Eye (tissue), 1 donor: ENCODE measurements around the gene ADAT2.
"Not testable (repeated sequence)": the region's sequence is repeated elsewhere in the genome, so short reads cannot be mapped to it uniquely, and the experiment has no call there.

Experiments used
- DNase-seq: peaks from one replicate; pipeline ENCODE4 v3.0.0-alpha.2; 2015

ADAT2 gene

DNA sequence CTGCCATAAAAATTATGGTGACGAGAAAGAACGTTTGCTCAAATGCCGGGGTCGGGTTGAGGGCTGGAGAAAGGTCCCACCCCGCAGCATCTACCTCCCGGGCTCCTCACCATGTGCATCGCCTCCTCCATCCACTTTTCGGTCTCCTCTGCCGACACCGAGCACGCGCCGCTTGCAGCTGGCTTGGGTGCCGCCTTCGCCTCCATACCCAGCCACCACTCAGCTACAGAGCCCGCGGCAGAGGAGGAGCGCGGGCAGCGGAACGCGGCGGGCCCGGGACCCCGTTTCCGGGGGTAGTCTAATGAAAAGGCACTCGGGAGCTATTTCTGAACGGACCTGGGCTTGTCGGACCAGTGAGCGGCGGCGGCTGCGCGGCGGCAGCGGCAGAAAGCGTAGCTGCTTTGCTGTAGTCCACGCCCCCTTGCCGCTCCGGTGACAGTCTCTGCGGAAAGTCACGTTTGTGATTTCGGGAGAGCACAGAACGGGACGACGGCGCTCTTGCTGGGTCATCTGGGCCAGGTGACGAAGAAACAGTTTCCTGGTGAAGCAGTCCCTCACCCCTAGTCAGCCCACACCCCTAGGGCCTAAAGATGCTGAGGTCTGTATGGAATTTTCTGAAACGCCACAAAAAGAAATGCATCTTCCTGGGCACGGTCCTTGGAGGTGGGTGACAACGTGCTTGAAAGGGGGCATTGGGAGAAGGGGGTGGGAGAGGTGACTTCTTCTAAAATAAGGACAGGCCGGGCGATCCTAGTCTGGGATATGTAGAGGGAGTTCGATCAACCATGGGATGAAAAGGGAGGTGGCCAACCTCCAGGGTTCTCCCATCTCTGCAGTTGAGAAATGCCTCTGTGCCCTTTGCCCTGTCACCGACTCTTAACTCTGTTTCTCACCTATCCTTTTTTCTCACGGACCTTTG lies at the start of gene ADAT2, which contains the start of gene PEX3:
ADAT2 (minus strand) TSS at position 243 of the 919 bp plus-strand sequence; CDS start at position 206, 37 bp downstream.
PEX3 (plus strand) TSS at position 353 of the 919 bp plus-strand sequence; CDS start at position 591, 238 bp downstream.
- DNase-seq: peak; percentile 96

DNA sequence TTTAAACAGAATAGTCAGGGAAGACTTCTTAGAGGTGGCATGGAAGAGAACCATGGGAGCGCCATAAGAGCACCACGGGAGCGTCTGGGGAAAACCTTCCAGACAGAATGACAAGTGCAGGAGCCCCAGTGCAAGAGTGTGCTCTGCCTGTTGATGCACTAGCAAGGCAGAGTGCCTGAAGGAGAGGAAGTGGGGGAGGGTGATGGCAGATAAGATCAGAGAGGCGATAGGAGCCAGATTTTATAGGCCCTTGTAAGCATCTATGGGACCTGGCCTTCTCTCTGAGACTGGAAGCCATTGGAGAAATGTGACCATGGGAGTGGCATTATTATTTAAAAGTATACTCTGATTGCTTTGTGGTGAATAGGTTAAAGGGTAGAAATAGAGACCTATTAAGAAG lies 47.9 kb upstream of the ADAT2 start:
- DNase-seq: no peak

DNA sequence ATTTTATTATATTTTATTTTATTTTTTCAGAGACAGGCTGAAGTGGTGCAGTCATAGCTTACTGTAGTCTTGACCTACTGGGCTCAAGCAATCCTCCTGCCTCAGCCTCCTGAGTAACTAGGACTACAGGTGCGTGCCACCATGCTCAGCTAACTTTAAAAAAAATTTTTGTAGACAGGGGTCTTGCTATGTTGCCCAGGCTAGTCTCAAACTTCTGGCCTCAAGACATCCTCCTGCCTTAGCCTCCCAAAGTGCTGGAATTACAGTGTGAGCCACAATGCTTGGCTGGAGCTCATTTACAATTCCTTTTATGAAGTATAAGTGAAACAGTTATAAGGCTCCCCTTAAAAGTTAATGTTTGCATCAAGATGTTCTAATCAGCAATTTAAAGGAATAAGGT lies 46.5 kb upstream of the ADAT2 start:
- no peak for DNase-seq

DNA sequence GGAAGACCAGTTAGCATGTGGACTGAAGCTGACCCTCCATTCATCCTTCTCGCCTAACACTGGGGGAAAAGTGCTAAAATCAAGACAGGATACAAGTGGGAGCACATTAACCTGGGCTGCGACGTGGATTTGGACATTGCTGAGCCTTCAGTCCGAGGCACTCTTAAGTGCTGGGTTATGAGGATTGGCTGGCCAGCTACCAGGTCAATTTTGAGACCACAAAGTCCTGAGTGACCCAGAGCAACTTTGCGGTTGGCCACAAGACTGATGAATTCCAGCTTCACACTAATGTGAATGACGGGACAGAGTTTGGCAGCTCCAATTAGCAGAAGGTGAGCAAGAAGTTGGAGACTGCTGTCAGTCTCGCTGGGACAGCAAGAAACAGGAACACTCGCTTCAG lies 40.3 kb upstream of the ADAT2 start:
- DNase-seq: no peak

DNA sequence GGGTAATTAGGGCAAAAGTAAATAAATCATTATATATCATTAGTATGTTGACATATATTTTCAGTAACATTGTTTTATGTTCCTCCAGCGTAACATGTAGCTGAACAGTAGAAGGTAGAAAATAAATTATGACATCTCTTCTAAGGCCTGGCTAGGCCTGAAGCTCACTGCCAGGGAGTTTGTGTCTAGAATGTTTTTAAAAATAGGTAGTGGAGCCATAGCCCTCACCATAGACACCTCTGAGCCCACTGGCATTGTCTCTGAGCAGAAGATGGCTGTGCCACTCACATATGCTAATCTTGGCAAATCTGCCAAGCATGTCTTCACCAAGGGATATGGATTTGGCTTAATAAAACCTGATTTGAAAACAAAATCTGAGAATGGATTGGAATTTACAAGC lies 39.7 kb upstream of the ADAT2 start:
- DNase-seq: no peak

DNA sequence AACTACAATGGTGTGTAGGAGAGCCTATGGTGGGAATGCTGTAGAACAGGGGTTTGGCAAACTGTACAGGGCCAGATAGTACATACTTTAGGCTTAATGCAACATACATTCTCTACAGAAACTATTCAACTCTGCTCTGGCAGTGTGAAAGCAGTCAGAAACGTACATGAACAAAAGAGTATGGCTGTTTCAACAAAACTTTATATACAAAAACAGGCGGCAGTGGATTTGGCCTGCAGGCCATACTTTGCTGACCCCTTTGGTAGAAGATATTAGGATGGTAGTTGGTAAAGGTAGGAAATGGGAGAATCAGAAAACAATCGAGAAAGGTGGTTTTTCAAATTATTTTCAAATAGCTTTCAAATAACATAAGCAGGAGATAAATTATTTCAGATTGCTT lies 36.3 kb upstream of the ADAT2 start:
- DNase-seq: no peak

DNA sequence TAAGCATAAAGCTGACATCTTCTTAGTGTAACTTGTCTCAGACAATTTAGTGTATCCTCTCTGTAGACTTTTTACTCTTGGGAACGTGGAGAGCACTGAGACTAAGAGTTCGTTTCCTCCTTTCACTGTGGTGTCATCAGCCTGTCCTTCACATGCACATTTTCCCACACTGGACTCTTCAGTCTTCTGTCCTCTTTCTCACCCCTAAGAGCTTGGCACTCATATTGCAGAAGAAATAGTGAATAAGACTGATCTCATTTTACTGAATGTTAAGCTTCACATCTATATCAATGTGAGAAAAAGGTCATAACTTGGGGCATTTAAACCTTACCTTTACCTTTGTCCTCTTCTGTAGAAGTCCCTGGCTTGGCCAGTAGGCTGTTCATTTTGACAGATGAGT lies 35.5 kb upstream of the ADAT2 start:
- no peak for DNase-seq

DNA sequence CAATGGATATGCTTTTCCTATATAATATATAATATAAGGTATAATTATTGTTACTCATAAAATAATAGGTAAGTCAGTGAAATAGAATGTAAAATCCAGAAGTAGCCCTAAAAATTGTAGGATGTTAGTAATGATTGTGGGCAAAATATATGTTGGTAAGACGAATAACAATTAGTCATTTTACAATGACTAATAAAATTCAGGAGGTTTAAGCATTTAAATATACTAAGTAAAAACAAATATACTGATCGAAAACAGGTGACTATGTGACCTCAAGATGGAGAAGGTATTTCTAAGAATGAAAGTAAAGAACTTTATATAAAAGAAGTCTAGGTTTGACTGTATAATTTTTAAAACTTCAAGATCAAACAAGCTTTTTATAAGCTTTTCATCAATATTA lies 32.1 kb upstream of the ADAT2 start:
- no peak for DNase-seq

DNA sequence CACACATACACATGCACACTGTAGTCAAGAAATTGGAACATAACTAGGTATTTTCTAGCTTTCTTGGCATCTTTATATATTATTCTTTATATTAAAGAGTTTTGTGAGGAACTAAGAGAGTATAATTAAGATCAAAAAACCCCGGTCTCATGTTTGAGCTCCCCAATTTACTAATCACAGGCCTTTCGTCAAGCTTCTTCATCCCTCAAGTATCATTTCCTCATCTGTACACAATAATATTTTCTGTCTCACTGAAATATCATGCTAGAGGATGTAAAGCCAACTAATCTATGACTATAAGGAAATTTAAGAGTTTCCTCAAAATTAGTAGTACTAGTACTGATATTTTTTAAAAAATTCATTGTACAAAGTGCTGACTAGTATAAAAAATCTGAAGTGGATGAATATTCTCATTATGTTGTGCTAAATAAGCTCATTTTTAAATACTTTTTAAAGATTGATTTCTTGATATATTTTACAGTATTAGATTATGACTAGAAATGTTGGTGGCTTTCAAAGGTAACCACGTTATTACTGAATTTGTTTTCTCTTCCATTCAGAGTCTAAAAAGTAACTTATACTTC lies 28.1 kb upstream of the ADAT2 start:
- DNase-seq: no peak

DNA sequence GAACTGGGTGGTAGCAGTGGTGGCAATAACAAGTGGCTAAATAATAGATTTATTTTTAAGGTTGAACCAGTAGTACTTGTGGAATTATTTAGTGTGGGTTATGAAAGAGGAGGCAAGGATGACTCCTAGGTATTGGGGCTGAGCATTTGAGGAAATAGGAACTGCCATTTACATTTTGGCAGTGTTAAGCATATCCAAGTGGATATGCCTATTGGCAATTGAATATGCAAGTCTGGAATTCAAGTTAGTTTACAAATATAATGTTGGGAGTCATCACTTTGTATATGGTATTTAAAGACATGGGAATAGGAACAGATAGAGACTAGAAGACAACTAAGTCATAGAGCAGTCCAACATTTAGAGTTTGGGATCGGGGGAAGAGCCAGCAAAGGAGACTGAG lies 26.1 kb upstream of the ADAT2 start:
- no peak for DNase-seq

DNA sequence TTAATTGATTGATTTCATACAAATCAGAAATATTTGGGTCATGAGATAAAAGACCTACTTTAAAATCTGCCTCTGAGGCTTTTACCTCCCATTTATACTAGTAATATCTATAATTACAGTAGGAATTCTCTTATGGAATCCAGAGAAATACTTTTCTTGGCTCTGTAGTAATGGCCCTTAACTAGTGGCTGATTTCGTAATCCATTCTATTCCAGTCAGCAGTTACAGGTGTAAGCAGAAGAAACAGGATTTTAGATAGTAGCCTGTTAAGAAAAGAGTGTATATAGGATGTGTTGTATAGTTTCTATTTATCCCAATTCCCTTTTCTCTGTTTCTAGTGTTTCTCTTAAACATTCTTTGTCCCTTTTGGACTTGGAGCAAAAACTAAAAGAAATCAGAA lies 21.3 kb upstream of the ADAT2 start:
- no peak for DNase-seq

DNA sequence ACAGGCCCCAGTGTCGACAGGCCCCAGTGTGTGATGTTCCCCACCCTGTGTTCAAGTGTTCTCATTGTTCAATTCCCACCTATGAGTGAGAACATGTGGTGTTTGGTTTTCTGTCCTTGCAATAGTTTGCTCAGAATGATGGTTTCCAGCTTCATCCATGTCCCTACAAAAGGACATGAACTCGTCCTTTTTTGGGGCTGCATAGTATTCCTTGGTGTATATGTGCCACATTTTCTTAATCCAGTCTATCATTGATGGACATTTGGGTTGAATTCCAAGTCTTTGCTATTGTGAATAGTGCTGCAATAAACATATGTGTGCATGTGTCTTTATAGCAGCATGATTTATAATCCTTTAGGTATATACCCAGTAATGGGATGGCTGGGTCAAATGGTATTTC lies 18.3 kb upstream of the ADAT2 start:
- not testable (repeated sequence) for DNase-seq

DNA sequence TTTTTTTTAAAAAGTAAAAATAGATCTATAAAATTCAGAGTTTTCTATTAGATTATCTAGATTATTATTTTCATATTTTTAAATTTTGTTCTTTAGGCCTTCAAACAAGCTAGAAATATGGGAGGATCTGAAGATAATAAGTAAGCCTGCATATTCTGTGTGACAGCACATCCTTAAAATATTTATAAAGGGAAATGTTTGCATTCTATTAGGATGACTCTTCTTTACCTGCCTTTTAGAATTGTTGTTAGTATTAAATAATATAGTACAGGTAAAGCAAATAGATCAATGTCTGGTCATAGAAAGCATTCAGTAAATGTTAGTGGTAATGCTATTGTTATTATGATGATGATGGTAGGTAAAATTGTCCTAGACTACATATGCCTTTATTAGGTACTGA lies 17.5 kb upstream of the ADAT2 start:
- DNase-seq: no peak

DNA sequence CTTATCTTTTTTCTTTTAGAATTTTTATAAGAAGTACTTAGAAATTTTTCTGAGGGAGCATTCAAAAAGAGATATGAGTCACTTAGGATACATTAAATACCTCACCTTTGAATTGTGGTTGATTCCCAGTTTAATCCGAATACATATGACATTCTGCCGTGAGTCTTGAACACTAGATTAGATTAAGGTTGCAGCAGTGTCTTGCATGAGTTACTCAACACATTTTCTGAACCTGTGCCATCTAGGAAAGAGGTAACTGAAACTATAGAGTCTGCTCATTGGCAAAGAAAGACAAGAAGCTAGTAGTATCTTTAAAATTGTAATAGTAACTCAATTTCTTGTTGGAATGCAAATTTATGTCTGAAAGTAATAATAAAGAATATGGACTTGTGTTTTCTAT lies 15.1 kb upstream of the ADAT2 start:
- DNase-seq: no peak

DNA sequence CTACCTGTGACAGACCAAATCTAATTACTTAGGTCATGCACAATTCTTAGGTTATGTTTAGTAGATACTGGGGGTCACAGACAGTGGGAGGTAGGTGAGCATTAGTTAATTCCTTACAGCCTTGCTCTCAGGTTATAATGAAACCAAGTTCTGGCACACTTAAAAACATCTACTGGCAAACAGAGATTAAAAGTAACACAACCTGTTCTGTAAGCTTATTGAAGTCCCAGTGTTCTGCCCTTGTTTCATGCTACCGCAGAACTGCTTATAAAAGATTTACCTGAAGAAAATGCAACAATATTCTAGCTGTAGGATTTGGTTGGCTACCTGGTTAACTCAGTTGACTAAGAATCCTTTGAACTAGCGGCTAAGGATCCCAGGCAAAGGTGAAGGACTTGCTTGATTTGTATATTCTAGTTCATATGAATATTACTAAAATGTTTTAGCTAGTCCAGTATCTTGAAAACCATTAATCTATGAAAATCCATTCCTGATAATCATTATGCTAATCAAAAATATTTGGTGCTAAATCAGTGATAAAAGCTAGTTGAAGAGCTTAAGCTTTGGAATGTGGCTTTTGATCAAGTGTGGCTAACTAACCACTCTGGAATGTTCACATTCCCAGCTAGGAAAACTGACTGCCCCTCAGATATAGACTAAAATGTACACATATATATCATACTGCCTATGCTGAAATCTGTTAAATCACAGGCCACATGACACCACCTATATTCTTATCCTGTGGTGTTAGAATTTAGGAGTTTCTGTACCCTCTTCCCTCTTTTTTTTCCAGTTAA lies 7.3 kb upstream of the ADAT2 start:
- no peak for DNase-seq

DNA sequence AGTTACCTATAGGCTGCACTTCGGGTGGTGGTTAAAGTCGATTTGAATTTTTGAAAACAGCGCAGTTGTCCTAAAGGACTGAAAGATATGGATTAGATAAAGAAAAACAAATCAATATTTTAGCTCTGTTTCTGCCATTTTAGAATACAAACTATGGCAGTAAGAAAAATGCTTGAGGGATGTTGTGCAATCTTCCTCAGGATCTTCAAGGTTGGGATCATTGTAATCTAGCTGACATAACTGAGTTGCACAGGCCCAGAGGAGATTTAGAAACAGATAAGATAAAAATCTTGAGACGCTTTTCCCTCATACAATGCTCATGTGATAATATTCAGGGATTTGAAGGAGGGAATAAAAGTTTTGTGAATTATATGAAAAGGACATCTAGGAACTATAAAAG lies 1.0 kb upstream of the ADAT2 start:
- no peak for DNase-seq

DNA sequence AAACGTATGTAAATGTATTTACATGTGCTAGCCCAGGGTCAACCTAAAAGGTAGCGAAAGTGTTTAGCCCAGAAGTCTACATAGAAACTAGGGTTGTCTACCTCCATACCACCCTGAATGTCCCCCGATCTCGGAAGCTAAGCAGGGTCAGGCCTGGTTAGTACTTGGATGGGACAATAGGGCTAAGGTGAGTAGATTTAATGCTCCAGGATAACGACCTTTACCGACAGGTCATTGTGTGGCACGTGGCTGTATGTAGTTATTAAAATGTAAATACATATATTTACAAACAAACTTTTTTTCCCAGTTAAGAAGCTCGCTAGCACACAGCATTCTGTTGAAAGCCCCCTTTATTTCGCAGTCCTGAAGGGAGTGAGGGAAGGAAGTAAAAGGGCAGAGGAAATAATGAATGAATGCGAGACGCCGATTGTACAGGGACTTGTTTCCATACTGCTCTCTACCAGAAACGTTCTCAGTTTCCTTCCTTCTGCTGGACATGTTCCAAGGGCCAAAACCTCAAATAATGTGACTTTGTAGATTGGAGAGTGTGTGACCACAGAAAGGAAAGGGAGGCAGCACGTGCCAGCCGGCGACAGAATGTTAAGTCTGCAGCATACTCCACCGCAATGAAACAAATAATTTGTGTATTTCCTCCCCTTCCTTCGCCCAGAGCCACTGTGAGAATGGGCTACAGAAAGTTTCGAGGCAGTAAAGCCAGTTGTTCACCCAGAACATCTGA lies 612 bp downstream of the ADAT2 start:
- no peak for DNase-seq

DNA sequence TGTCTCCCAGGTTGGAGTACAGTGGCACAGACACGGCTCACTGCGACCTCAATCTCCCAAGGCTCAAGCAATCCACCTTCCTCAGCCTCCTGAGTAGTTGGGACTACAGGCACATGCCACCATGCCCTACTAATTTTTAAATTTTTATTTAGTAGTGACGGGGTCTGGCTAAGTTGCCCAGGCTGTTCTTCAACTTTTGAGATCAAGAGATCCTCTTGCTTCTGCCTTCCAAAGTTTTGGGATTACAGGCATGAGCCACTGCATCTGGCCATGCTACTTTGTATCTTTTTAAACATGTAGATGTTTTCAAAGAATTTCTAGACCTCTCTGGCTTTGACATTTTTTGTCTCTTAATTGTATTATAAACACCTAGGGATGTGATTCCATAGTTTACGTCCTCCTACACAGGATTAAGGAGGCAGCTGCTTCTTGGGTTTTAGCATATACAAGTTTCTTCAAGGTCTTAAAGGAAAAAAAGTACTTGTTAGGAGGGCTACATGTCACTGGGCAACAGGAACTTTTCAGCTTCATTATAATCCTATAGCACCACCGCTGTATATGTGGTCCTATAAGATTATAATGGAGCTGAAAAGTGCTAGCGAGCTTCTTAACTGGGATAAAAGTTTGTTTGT lies 1.3 kb downstream of the ADAT2 start:
- no peak for DNase-seq

DNA sequence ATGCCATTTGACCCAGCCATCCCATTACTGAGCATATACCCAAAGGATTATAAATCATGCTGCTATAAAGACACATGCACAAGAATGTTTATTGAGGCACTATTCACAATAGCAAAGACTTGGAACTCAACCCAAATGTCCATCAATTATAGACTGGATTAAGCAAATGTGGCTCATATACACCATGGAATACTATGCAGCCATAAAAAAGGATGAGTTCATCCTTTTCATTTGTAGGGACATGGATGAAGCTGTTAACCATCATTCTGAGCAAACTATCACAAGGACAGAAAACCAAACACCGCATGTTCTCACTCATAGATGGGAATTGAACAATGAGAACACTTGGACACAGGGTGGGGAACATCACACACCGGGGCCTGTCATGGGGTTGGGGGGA lies 2.6 kb downstream of the ADAT2 start:
- DNase-seq: not testable (repeated sequence)

DNA sequence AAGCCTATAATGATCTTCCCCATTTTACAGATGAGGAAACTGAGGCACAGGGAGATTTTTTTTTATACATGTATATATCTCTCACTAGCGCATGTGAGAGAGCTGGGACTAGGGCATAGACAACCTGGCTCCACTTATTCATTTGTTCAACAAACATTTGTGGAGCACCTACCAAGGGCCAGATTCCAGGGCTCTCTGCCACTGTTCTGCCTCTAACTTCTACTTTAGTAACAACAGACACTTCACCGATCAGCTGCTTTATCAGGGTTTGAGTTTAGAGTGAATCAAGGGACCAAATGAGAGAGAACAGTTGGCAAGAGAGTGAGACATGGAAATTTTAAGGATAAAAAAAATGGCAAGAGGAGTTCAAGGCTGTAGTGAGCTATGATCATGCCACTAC lies 7.4 kb downstream of the ADAT2 start:
- no peak for DNase-seq

DNA sequence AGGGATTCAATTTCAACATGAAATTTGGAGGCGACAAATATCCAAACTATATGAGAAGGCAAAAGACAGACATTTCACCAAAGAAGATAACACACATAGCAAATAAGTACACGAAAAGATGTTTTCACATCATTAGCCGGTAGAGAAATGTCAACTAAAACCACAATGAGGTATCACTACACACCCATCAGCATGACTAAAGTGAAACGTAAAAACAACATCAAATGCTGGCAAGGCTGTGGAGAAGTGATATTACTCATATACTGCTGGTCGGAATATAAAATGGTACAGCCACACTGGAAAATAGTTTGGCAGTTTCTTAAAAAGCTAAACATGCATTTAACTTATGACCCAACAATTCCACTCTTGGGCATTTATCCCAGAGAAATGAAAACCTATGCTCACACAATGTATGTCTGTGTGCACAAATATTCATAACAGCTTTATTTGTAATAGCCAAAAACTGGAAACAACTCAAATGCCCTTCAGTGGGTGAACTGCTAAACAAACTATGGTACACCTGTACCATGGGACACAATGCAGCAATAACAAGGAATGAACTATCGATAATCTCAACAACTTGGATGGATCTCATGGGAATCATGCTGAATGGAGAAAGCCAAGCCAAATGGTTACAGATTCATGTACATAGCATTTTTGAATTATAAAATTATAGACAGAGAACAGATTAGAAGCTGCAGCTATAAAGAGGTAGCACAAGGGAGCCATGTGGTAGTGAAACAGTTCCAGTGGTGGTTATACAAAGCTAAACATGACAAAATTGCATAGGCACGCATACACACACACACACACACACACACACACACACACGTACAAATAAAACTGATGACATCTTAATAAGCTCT lies 8.6 kb downstream of the ADAT2 start:
- no peak for DNase-seq
